SIG-M5 (cell line): ENCODE data around the gene TUBB2B.
"Not testable (repeated sequence)": the region's sequence is repeated elsewhere in the genome, so short reads cannot be mapped to it uniquely, and the experiment has no call there.

Experiments used
- DNase-seq: peaks from one replicate; lab custom pipeline; 2025; lab: John Stamatoyannopoulos, UW

Gene TUBB2B

DNA sequence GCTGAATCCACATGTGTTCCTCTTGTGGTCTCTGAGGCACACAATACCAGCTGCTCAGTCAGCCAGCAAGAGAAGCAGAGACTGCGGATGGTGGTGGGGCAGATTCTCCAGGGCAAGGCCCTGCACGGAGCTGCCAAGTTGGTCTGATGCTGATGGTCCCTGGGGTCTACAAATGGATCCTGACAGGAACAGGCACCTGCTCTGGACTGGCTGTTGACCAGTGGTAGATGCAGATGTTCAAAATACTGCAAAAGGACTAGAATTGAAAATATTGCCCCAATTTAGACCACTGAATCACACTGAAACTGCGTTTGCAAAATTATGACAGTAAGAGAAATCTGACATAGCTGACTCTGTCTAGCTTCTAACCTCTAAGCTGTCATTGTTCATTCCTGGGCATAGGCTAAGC is 40.5 kb downstream of the TUBB2B start:
- DNase-seq, result no peak

DNA sequence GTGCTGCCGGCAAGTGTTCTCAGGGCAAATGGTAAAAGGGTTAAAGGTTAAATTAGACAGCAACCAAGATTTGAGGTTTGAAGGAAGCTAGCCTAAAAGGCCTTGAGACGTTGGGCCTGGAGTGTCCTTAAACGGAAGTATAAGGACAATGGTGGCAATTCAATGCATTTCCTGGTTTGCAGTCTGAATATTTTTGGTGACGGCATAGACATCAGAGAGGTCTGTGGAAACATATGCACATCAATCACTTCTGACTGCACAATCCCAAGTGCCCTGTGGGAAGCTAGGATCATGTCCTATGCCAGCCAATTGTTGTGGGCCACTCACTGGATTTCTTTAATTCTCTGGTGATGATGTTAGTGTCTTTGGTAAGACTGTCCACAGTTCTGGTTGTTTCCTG is 44.4 kb downstream of the TUBB2B start:
- no peak for DNase-seq

DNA sequence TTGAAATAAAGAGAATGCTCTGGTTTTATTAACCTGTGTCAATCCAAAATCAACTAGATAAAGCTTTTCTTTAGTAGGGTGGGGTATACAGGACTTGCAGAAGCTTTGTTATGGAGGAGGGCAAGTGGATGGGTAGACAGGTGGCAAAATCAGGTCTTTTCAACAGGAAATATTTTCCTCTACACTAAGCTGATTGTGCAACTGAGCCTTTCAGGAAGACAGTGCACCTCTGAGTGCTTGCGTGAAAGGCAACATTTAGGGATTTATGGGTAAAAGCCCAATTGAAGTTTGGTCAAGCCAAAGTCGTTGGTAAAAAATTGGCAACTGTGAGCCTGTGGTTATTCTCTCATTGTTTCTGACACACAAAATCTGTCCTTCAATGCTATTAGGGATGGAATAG is 46.3 kb downstream of the TUBB2B start:
- DNase-seq, result no peak

GRCh38 chr6:3179945-3180344 is 47.5 kb downstream of the TUBB2B start:
- DNase-seq, result not testable (repeated sequence)

GRCh38 chr6:3178666-3179065 is 48.8 kb downstream of the TUBB2B start:
- DNase-seq, result not testable (repeated sequence)

- DNase-seq, result peak; percentile 10
Measured at GRCh38 chr6:3176562-3177355, 50.7 kb downstream of the TUBB2B start.

DNA sequence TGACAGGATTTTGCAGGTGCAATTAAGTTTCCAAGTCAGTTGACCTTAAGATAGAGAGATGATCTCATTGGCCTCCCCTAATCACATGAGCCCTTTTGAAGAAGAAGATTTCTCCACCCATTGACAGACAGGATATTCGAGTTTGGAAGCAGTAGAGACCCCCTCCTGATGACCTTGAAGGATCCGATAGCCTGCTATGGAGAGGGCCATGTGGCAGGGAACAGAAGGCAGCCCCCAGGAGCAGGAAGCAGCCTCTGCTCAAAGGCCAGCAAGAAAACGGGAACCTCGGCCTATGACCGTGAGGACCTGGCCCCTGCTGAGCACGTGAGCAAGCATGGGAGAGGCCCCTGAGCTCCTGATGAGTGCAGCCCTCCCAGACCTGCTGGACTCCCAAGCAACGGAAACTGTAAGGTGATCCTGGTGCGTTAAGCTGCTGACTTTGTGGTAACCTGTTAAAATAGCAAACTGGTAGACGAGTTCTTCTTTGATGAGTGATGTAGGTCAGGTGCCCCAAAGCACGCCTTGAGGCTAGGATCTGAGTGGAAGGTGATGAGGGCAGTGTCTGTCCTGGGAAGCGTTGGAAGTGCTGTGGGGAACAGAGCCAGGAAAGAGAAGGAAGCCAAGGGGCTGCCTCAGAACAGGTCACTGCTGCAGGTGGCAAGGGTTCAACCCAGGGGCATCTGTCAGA is 51.6 kb downstream of the TUBB2B start:
- DNase-seq, result no peak
